IMR-90 (cell line): Measurements from ENCODE around the gene COA4. TPM values are rescaled to one million over a fixed set of nuclear protein-coding genes. Genes with fewer than 3 reads are reported as not detected.

Source experiments
- ATAC-seq: fragments of 200-7000 bp; cut with Tn5 transposase; 2 replicates; pipeline ENCODE4 v1.9.1; 2020; ENCODE audit warnings: low read depth, mild to moderate bottlenecking, moderate library complexity
- BruUV-seq: library from RNA; stranded (reverse); fragments of 400-500 nt; replicated peaks from 2 replicates; lab custom pipeline; 2021; lab: Mats Ljungman, UMichigan
- CTCF ChIA-PET: fragments of 300-600 bp; formaldehyde crosslinking; extraction: SDS; loops from one replicate; lab custom pipeline; 2021; ENCODE audit warnings: antibody characterized with exemption; lab: Yijun Ruan, JAX
- POLR2A ChIA-PET: fragments of 300-600 bp; sonication (Branson Sonifier 250); formaldehyde crosslinking; loops from one replicate; lab custom pipeline; 2022; ENCODE audit warnings: antibody characterized with exemption; ENCODE audit not compliant: unreplicated experiment; lab: Charles Lee
- DNase-seq: peaks from one replicate; pipeline ENCODE4 v3.0.0; 2013
- H2AFZ ChIP-seq: replicated peaks from 2 replicates; pipeline ENCODE3; 2013; ENCODE audit warnings: low read length, mild to moderate bottlenecking; ENCODE audit not compliant: poor library complexity
- H2AK5ac ChIP-seq: 2 replicates; pipeline ENCODE4 v1.6.1; 2013; ENCODE audit warnings: low read depth, low read length, inconsistent platforms
- H2AK9ac ChIP-seq: replicated peaks from 2 replicates; pipeline ENCODE3; 2013; ENCODE audit warnings: mild to moderate bottlenecking, low read depth, low read length, moderate library complexity; ENCODE audit not compliant: poor library complexity
- H2BK120ac ChIP-seq: 2 replicates; pipeline ENCODE4 v1.6.1; 2013; ENCODE audit warnings: low read depth, low read length, inconsistent platforms
- H2BK15ac ChIP-seq: 3 replicates; pipeline ENCODE4 v1.6.1; 2013; ENCODE audit warnings: low read depth, low read length, inconsistent platforms
- H2BK20ac ChIP-seq: 2 replicates; pipeline ENCODE4 v1.6.1; 2013; ENCODE audit warnings: low read depth, mild to moderate bottlenecking, inconsistent platforms, low read length, moderate library complexity
- H2BK5ac ChIP-seq: 2 replicates; pipeline ENCODE4 v1.6.1; 2013; ENCODE audit warnings: mild to moderate bottlenecking, low read depth, low read length, inconsistent platforms; ENCODE audit not compliant: poor library complexity, severe bottlenecking
- H3K14ac ChIP-seq: replicated peaks from 2 replicates; pipeline ENCODE4 v1.6.1; 2013; ENCODE audit warnings: low read depth, low read length, inconsistent platforms
- H3K18ac ChIP-seq: 2 replicates; pipeline ENCODE4 v1.6.1; 2013; ENCODE audit warnings: low read depth, low read length, control low read depth
- H3K23ac ChIP-seq: 2 replicates; pipeline ENCODE4 v1.6.1; 2013; ENCODE audit warnings: low read depth, low read length, inconsistent platforms
- H3K27ac ChIP-seq: 2 replicates; pipeline ENCODE4 v1.5.1; 2013; ENCODE audit warnings: mild to moderate bottlenecking, control low read depth, low read length; ENCODE audit not compliant: insufficient read depth
- H3K27me3 ChIP-seq: 2 replicates; pipeline ENCODE4 v1.6.1; 2013; ENCODE audit warnings: low read length; ENCODE audit not compliant: control insufficient read depth, insufficient read depth
- H3K36me3 ChIP-seq: 2 replicates; pipeline ENCODE4 v1.6.1; 2013; ENCODE audit warnings: low read length, mixed read lengths; ENCODE audit not compliant: control insufficient read depth, insufficient read depth
- H3K4ac ChIP-seq: 2 replicates; pipeline ENCODE4 v1.6.1; 2013; ENCODE audit warnings: low read depth, low read length, inconsistent platforms
- H3K4me1 ChIP-seq: 2 replicates; pipeline ENCODE4 v1.6.1; 2013; ENCODE audit warnings: low read length, mixed read lengths; ENCODE audit not compliant: control insufficient read depth, insufficient read depth
- H3K4me2 ChIP-seq: 2 replicates; pipeline ENCODE4 v1.6.1; 2013; ENCODE audit warnings: low read depth, mild to moderate bottlenecking, control low read depth, low read length, moderate library complexity
- H3K4me3 ChIP-seq: 2 replicates; pipeline ENCODE4 v1.5.1; 2013; ENCODE audit warnings: low read depth, mild to moderate bottlenecking, control low read depth, low read length, moderate library complexity; ENCODE audit not compliant: insufficient read depth
- H3K56ac ChIP-seq: 2 replicates; pipeline ENCODE4 v1.6.1; 2013; ENCODE audit warnings: low read length, inconsistent platforms; ENCODE audit not compliant: insufficient read depth; ENCODE audit errors: extremely low read depth
- H3K79me1 ChIP-seq, 2 experiments: 2 replicates each; pipeline ENCODE4 v1.6.1; 2013; ENCODE audit warnings: low read length in 2 of 2, inconsistent platforms in 1 of 2, low read depth in 1 of 2
- H3K9ac ChIP-seq: 2 replicates; pipeline ENCODE4 v1.6.1; 2013; ENCODE audit warnings: low read depth, low read length, control low read depth
- H3K9me1 ChIP-seq: 2 replicates; pipeline ENCODE4 v1.6.1; 2013; ENCODE audit warnings: low read length, inconsistent platforms; ENCODE audit not compliant: insufficient read depth
- H3K9me3 ChIP-seq: 2 replicates; pipeline ENCODE4 v1.6.1; 2013; ENCODE audit warnings: low read length; ENCODE audit not compliant: control insufficient read depth, insufficient read depth
- H4K20me1 ChIP-seq: 2 replicates; pipeline ENCODE4 v1.6.1; 2013; ENCODE audit warnings: low read length, inconsistent platforms; ENCODE audit not compliant: insufficient read depth
- H4K5ac ChIP-seq: 2 replicates; pipeline ENCODE4 v1.6.1; 2013; ENCODE audit warnings: mild to moderate bottlenecking, low read depth, low read length, control low read depth
- H4K8ac ChIP-seq, 2 experiments: 2 replicates each; pipeline ENCODE4 v1.6.1; 2013; ENCODE audit warnings: low read depth in 2 of 2, low read length in 2 of 2, control low read depth in 1 of 2, inconsistent platforms in 1 of 2
- H4K91ac ChIP-seq: 2 replicates; pipeline ENCODE4 v1.6.1; 2013; ENCODE audit warnings: low read depth, low read length, inconsistent platforms; ENCODE audit not compliant: insufficient read depth
- CHD1 ChIP-seq: IDR thresholded peaks from 2 replicates; pipeline ENCODE4 v1.6.1; 2012; ENCODE audit warnings: low read depth, low read length, improper control_type of control experiment
- WGBS, 2 experiments: methylation state at CpG; one replicate each; pipeline versions ENCODE4 v1.1.5 to v1.1.7; 2013; ENCODE audit warnings: missing lambda C conversion rate in 2 of 2; ENCODE audit not compliant: insufficient read length in 1 of 2; ENCODE audit errors: extremely low coverage in 2 of 2; 5-methylcytosine and 5-hydroxymethylcytosine counted together
- dilution Hi-C: fragments of 300-500 bp; cut with HindIII; formaldehyde crosslinking; loops from one replicate; pipeline ENCODE4 v1.14.3; 2018; ENCODE audit warnings: low sequenced_read_pairs; ENCODE audit not compliant: unreplicated experiment
- in situ Hi-C: fragments of 300-500 bp; cut with MboI; formaldehyde crosslinking; loops from 3 replicates; pipeline ENCODE4 v1.14.3; 2019; ENCODE audit warnings: low sequenced_read_pairs, inconsistent platforms, mixed read lengths
- intact Hi-C: fragments of 100-400 bp; cut with micrococcal nuclease; formaldehyde crosslinking; loops from 2 replicates; pipeline ENCODE4 v1.10.0; 2022
- polyA plus RNA-seq, 3 experiments: library from polyadenylated mRNA; depleted of rRNA; stranded (reverse); fragments of >200 nt; gene quantifications; 2 replicates each; pipeline ENCODE4 v1.2.3, GENCODE V29; 2012; ENCODE audit warnings: low replicate concordance in 1 of 3
- total RNA-seq: library from RNA; depleted of rRNA; stranded (reverse); fragments of >200 nt; gene quantifications from 2 replicates; pipeline ENCODE4 v1.2.3, GENCODE V29; 2012

Gene COA4
- total and polyA plus RNA-seq, 2 of the 4 experiments (the other 2 are of a cell fraction), result 78.0 to 97.4 TPM

GRCh38 chr11:73914284-73914683, 37.6 kb upstream of the COA4 start:
- no peak overlapping the region for H3K4me3 ChIP-seq
- H3K9me1 ChIP-seq, result no peaks in the 10 kb centered on the region
- H3K23ac ChIP-seq, result no peak overlapping the region
- no peak overlapping the region for H3K18ac ChIP-seq
- dilution Hi-C loops (no loop called here), intact Hi-C loops (no loop called here), in situ Hi-C loops (no loop called here)
- H4K91ac ChIP-seq, result no peak overlapping the region
- no peak overlapping the region for H3K4me2 ChIP-seq
- ChIA-PET POLR2A (no interaction called here), CTCF (no interaction called here)
- no peak overlapping the region for H3K27ac ChIP-seq
- H3K79me1 ChIP-seq, result 0 out of 4 replicates have a peak, but pooled peaks cover 0 to 2% of the 10 kb centered on the region in 2 experiments
- H2AK5ac ChIP-seq, result no peak overlapping the region
- no peak overlapping the region for H2BK15ac ChIP-seq
- ATAC-seq (no peak), DNase-seq (no peak)
- WGBS, 2 experiments, result 63% methylated on average over 2 of the region's 4 CpGs; no CpG with 5 or more reads in 1 of the 2 experiments
- no peak overlapping the region for H3K56ac ChIP-seq
- no peak overlapping the region for H2BK120ac ChIP-seq
- H3K36me3 ChIP-seq, result peaks cover 37% of the 10 kb centered on the region
- H2BK5ac ChIP-seq, result no peak overlapping the region
- H4K8ac ChIP-seq, result no peak overlapping the region
- no peaks in the 10 kb centered on the region for H3K4me1 ChIP-seq
- no peak overlapping the region for H3K14ac ChIP-seq
- no peak overlapping the region for H2AK9ac ChIP-seq
- H3K27me3 ChIP-seq, result no peaks in the 10 kb centered on the region
- H3K9ac ChIP-seq, result no peak overlapping the region
- TF ChIP-seq CHD1, result no peak
- no TSS peak for BruUV-seq
- H2BK20ac ChIP-seq, result no peak overlapping the region
- no peaks in the 10 kb centered on the region for H4K20me1 ChIP-seq
- no peak overlapping the region for H4K5ac ChIP-seq
- H3K4ac ChIP-seq, result no peak overlapping the region
- no peak overlapping the region for H2AFZ ChIP-seq
- no peaks in the 10 kb centered on the region for H3K9me3 ChIP-seq
